HEK293 (cell line): ENCODE data around the gene ALG12.

Experiments
- IKZF3 ChIP-seq: fragments of 450-650 bp; IDR thresholded peaks from 2 replicates; pipeline ENCODE4 v1.5.0; 2018; ENCODE audit warnings: missing biosample characterization, mild to moderate bottlenecking, missing genetic modification characterization, moderate library complexity
- KLF16 ChIP-seq: fragments of 450-650 bp; formaldehyde crosslinking; IDR thresholded peaks from 2 replicates; pipeline ENCODE4 v1.5.1; 2017; ENCODE audit warnings: missing biosample characterization, missing genetic modification characterization
- OVOL3 ChIP-seq: fragments of 450-650 bp; formaldehyde crosslinking; IDR thresholded peaks from 2 replicates; pipeline ENCODE4 v1.5.1; 2016; ENCODE audit warnings: missing biosample characterization, missing genetic modification characterization
- SP2 ChIP-seq: fragments of 450-650 bp; formaldehyde crosslinking; IDR thresholded peaks from 2 replicates; pipeline ENCODE4 v1.5.1; 2016; ENCODE audit warnings: missing biosample characterization, missing genetic modification characterization
- ZBTB20 ChIP-seq: fragments of 450-650 bp; formaldehyde crosslinking; IDR thresholded peaks from 2 replicates; pipeline ENCODE4 v1.5.1; 2016; ENCODE audit warnings: missing biosample characterization, missing genetic modification characterization
- ZBTB21 ChIP-seq: fragments of 450-650 bp; formaldehyde crosslinking; IDR thresholded peaks from 2 replicates; pipeline ENCODE4 v1.5.1; 2017; ENCODE audit warnings: missing biosample characterization, missing genetic modification characterization
- ZNF114 ChIP-seq: fragments of 450-650 bp; formaldehyde crosslinking; IDR thresholded peaks from 2 replicates; pipeline ENCODE4 v1.5.0; 2017; ENCODE audit warnings: missing biosample characterization, missing genetic modification characterization
- ZNF132 ChIP-seq: fragments of 450-650 bp; formaldehyde crosslinking; IDR thresholded peaks from 2 replicates; pipeline ENCODE4 v1.5.1; 2017; ENCODE audit warnings: missing biosample characterization, missing genetic modification characterization, borderline replicate concordance
- ZNF174 ChIP-seq: fragments of 450-650 bp; formaldehyde crosslinking; IDR thresholded peaks from 2 replicates; pipeline ENCODE4 v1.5.0; 2017; ENCODE audit warnings: missing biosample characterization, mild to moderate bottlenecking, missing genetic modification characterization
- ZNF2 ChIP-seq: fragments of 450-650 bp; formaldehyde crosslinking; IDR thresholded peaks from 2 replicates; pipeline ENCODE4 v1.5.1; 2016; ENCODE audit warnings: missing biosample characterization, missing genetic modification characterization
- ZNF202 ChIP-seq: fragments of 450-650 bp; formaldehyde crosslinking; IDR thresholded peaks from 2 replicates; pipeline ENCODE4 v1.5.1; 2016; ENCODE audit warnings: missing biosample characterization, missing genetic modification characterization, borderline replicate concordance
- ZNF302 ChIP-seq: fragments of 450-650 bp; formaldehyde crosslinking; IDR thresholded peaks from 2 replicates; pipeline ENCODE4 v1.5.1; 2016; ENCODE audit warnings: missing biosample characterization, missing genetic modification characterization, low read depth
- ZNF350 ChIP-seq: fragments of 450-650 bp; formaldehyde crosslinking; IDR thresholded peaks from 2 replicates; pipeline ENCODE4 v1.5.0; 2017; ENCODE audit warnings: missing biosample characterization, mild to moderate bottlenecking, missing genetic modification characterization
- ZNF354C ChIP-seq: fragments of 450-650 bp; formaldehyde crosslinking; IDR thresholded peaks from 2 replicates; pipeline ENCODE4 v1.5.1; 2016; ENCODE audit warnings: missing biosample characterization, missing genetic modification characterization, low read depth, borderline replicate concordance
- ZNF416 ChIP-seq: fragments of 450-650 bp; formaldehyde crosslinking; IDR thresholded peaks from 2 replicates; pipeline ENCODE4 v1.5.1; 2016; ENCODE audit warnings: missing biosample characterization, missing genetic modification characterization
- ZNF48 ChIP-seq: fragments of 450-650 bp; formaldehyde crosslinking; IDR thresholded peaks from 2 replicates; pipeline ENCODE4 v1.5.1; 2016; ENCODE audit warnings: missing biosample characterization, missing genetic modification characterization
- ZNF501 ChIP-seq: fragments of 450-650 bp; formaldehyde crosslinking; IDR thresholded peaks from 2 replicates; pipeline ENCODE4 v1.5.1; 2016; ENCODE audit warnings: missing biosample characterization, missing genetic modification characterization
- ZNF555 ChIP-seq: fragments of 450-650 bp; formaldehyde crosslinking; conservative IDR thresholded peaks from 2 replicates; pipeline ENCODE4 v1.5.1; 2017; ENCODE audit warnings: missing biosample characterization, mild to moderate bottlenecking, missing genetic modification characterization, inconsistent platforms
- ZNF585B ChIP-seq: fragments of 450-650 bp; formaldehyde crosslinking; IDR thresholded peaks from 2 replicates; pipeline ENCODE4 v1.5.1; 2016; ENCODE audit warnings: missing biosample characterization, missing genetic modification characterization
- ZNF610 ChIP-seq: fragments of 450-650 bp; formaldehyde crosslinking; IDR thresholded peaks from 2 replicates; pipeline ENCODE4 v1.5.1; 2016; ENCODE audit warnings: missing biosample characterization, missing genetic modification characterization, borderline replicate concordance
- ZNF623 ChIP-seq: fragments of 450-650 bp; formaldehyde crosslinking; IDR thresholded peaks from 2 replicates; pipeline ENCODE4 v1.5.1; 2016; ENCODE audit warnings: missing biosample characterization, missing genetic modification characterization
- ZNF658 ChIP-seq: fragments of 450-650 bp; formaldehyde crosslinking; IDR thresholded peaks from 2 replicates; pipeline ENCODE4; 2016; ENCODE audit warnings: missing biosample characterization, missing genetic modification characterization
- ZNF837 ChIP-seq: fragments of 450-650 bp; formaldehyde crosslinking; IDR thresholded peaks from 2 replicates; pipeline ENCODE4 v1.5.1; 2016; ENCODE audit warnings: missing biosample characterization, missing genetic modification characterization
- ZXDB ChIP-seq: fragments of 450-650 bp; formaldehyde crosslinking; IDR thresholded peaks from 2 replicates; pipeline ENCODE4 v1.5.1; 2016; ENCODE audit warnings: missing biosample characterization, missing genetic modification characterization
- TF ChIP-seq, protein P1 (sequence below): fragments of 450-650 bp; formaldehyde crosslinking; IDR thresholded peaks from 2 replicates; pipeline ENCODE4 v1.5.1; 2016; ENCODE audit warnings: missing biosample characterization, missing genetic modification characterization
- TF ChIP-seq, protein P2 (sequence below): fragments of 450-650 bp; formaldehyde crosslinking; IDR thresholded peaks from 2 replicates; pipeline ENCODE4 v1.5.1; 2017; ENCODE audit warnings: missing biosample characterization, missing genetic modification characterization
- TF ChIP-seq, protein P3 (sequence below): sonication (generic); formaldehyde crosslinking; IDR thresholded peaks from 2 replicates; pipeline ENCODE4 v1.8.1; 2022; ENCODE audit warnings: mild to moderate bottlenecking, moderate library complexity, missing genetic modification reagents
- TF ChIP-seq, protein P4 (sequence below): fragments of 450-650 bp; formaldehyde crosslinking; conservative IDR thresholded peaks from 2 replicates; pipeline ENCODE4 v1.5.1; 2016; ENCODE audit warnings: low read depth, missing biosample characterization, missing genetic modification characterization
- TF ChIP-seq, protein P5 (sequence below): fragments of 450-650 bp; formaldehyde crosslinking; IDR thresholded peaks from 2 replicates; pipeline ENCODE4 v1.5.0; 2017; ENCODE audit warnings: missing biosample characterization, missing genetic modification characterization, borderline replicate concordance

The ALG12 gene

DNA sequence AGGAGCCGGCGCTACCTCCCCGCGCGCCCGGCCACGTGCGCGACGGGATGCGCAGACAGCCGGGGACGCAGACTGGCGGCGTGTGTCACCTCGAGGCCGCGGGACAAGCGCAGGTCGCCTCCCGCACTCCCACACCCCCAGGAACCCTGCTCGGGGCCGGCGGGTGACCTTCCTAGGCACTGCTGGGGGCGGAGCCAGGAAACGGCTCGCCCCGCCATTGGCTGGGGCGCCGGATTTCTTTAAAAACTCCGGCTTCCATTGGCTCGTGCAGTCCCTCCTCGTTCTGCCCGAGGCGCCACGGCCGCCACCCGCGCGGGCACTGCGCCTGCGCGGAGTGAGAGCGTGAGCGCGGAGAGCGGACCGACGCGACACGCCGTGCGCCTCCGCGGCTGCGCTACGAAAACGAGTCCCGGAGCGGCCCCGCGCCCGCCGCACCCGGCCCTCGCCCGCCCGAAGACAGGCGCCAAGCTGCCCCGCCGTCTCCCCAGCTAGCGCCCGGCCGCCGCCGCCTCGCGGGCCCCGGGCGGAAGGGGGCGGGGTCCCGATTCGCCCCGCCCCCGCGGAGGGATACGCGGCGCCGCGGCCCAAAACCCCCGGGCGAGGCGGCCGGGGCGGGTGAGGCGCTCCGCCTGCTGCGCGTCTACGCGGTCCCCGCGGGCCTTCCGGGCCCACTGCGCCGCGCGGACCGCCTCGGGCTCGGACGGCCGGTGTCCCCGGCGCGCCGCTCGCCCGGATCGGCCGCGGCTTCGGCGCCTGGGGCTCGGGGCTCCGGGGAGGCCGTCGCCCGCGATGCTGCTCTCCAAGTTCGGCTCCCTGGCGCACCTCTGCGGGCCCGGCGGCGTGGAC lies 42.1 kb upstream of the ALG12 start, which contains the start of gene PIM3 (continued):
- TF ChIP-seq, protein P1, sequence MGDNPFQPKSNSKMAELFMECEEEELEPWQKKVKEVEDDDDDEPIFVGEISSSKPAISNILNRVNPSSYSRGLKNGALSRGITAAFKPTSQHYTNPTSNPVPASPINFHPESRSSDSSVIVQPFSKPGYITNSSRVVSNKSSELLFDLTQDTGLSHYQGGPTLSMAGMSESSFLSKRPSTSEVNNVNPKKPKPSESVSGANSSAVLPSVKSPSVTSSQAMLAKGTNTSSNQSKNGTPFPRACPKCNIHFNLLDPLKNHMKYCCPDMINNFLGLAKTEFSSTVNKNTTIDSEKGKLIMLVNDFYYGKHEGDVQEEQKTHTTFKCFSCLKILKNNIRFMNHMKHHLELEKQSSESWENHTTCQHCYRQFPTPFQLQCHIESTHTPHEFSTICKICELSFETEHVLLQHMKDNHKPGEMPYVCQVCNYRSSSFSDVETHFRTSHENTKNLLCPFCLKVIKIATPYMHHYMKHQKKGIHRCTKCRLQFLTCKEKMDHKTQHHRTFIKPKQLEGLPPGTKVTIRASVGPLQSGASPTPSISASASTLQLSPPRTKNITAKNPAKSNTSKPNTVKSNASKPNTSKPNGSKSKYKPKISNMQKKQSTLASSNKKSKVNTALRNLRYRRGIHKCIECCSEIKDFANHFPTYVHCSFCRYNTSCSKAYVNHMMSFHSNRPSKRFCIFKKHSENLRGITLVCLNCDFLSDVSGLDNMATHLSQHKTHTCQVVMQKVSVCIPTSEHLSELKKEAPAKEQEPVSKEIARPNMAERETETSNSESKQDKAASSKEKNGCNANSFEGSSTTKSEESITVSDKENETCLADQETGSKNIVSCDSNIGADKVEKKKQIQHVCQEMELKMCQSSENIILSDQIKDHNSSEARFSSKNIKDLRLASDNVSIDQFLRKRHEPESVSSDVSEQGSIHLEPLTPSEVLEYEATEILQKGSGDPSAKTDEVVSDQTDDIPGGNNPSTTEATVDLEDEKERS (tag by site-specific recombination), result no peak
- no peak for TF ChIP-seq ZNF302
- peak; percentile 83 for TF ChIP-seq SP2 (tag by site-specific recombination)
- peak; percentile 77; the same call in 1 of the 2 replicates for TF ChIP-seq ZBTB20 (tag by site-specific recombination)
- TF ChIP-seq ZNF658, result no peak
- TF ChIP-seq ZBTB21 (tag by site-specific recombination), result no peak
- no peak for TF ChIP-seq ZNF174 (tag by site-specific recombination)
- no peak for TF ChIP-seq OVOL3
- no peak for TF ChIP-seq ZNF132 (tag by site-specific recombination)
- TF ChIP-seq ZNF837 (tag by site-specific recombination), result no peak
- no peak for TF ChIP-seq ZNF555 (tag by site-specific recombination)
- no peak for TF ChIP-seq ZNF202 (tag by site-specific recombination)
- no peak for TF ChIP-seq ZNF585B (tag by site-specific recombination)
- TF ChIP-seq, protein P2, sequence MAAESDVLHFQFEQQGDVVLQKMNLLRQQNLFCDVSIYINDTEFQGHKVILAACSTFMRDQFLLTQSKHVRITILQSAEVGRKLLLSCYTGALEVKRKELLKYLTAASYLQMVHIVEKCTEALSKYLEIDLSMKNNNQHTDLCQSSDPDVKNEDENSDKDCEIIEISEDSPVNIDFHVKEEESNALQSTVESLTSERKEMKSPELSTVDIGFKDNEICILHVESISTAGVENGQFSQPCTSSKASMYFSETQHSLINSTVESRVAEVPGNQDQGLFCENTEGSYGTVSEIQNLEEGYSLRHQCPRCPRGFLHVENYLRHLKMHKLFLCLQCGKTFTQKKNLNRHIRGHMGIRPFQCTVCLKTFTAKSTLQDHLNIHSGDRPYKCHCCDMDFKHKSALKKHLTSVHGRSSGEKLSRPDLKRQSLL, result no peak; the same call in 1 of the 2 replicates
- no peak for TF ChIP-seq ZNF350 (tag by site-specific recombination)
- TF ChIP-seq, protein P3, sequence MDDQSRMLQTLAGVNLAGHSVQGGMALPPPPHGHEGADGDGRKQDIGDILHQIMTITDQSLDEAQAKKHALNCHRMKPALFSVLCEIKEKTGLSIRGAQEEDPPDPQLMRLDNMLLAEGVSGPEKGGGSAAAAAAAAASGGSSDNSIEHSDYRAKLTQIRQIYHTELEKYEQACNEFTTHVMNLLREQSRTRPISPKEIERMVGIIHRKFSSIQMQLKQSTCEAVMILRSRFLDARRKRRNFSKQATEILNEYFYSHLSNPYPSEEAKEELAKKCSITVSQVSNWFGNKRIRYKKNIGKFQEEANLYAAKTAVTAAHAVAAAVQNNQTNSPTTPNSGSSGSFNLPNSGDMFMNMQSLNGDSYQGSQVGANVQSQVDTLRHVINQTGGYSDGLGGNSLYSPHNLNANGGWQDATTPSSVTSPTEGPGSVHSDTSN, result peak; percentile 17
- no peak for TF ChIP-seq ZNF623 (tag by site-specific recombination)
- TF ChIP-seq ZNF114 (tag by site-specific recombination), result no peak
- TF ChIP-seq, protein P4, sequence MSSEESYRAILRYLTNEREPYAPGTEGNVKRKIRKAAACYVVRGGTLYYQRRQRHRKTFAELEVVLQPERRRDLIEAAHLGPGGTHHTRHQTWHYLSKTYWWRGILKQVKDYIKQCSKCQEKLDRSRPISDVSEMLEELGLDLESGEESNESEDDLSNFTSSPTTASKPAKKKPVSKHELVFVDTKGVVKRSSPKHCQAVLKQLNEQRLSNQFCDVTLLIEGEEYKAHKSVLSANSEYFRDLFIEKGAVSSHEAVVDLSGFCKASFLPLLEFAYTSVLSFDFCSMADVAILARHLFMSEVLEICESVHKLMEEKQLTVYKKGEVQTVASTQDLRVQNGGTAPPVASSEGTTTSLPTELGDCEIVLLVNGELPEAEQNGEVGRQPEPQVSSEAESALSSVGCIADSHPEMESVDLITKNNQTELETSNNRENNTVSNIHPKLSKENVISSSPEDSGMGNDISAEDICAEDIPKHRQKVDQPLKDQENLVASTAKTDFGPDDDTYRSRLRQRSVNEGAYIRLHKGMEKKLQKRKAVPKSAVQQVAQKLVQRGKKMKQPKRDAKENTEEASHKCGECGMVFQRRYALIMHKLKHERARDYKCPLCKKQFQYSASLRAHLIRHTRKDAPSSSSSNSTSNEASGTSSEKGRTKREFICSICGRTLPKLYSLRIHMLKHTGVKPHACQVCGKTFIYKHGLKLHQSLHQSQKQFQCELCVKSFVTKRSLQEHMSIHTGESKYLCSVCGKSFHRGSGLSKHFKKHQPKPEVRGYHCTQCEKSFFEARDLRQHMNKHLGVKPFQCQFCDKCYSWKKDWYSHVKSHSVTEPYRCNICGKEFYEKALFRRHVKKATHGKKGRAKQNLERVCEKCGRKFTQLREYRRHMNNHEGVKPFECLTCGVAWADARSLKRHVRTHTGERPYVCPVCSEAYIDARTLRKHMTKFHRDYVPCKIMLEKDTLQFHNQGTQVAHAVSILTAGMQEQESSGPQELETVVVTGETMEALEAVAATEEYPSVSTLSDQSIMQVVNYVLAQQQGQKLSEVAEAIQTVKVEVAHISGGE (tag by site-specific recombination), result no peak
- TF ChIP-seq ZNF354C (tag by site-specific recombination), result no peak
- TF ChIP-seq ZNF2 (tag by site-specific recombination), result no peak
- no peak for TF ChIP-seq KLF16
- TF ChIP-seq ZNF501 (tag by site-specific recombination), result no peak
- 0 out of 2 replicates have a peak, but pooled peaks have one; percentile 26 for TF ChIP-seq ZNF610
- TF ChIP-seq ZNF416 (tag by site-specific recombination), result no peak
- TF ChIP-seq, protein P5, sequence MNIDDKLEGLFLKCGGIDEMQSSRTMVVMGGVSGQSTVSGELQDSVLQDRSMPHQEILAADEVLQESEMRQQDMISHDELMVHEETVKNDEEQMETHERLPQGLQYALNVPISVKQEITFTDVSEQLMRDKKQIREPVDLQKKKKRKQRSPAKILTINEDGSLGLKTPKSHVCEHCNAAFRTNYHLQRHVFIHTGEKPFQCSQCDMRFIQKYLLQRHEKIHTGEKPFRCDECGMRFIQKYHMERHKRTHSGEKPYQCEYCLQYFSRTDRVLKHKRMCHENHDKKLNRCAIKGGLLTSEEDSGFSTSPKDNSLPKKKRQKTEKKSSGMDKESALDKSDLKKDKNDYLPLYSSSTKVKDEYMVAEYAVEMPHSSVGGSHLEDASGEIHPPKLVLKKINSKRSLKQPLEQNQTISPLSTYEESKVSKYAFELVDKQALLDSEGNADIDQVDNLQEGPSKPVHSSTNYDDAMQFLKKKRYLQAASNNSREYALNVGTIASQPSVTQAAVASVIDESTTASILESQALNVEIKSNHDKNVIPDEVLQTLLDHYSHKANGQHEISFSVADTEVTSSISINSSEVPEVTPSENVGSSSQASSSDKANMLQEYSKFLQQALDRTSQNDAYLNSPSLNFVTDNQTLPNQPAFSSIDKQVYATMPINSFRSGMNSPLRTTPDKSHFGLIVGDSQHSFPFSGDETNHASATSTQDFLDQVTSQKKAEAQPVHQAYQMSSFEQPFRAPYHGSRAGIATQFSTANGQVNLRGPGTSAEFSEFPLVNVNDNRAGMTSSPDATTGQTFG (tag by site-specific recombination), result no peak
- no peak; the same call in 1 of the 2 replicates for TF ChIP-seq IKZF3 (tag by site-specific recombination)
- no peak for TF ChIP-seq ZNF48 (tag by site-specific recombination)
- no peak for TF ChIP-seq ZXDB (tag by site-specific recombination)
